GM18951 (cell line): ENCODE data around the gene MED31.

Experiments used
- POLR2A ChIP-seq: IDR thresholded peaks from 4 replicates; pipeline ENCODE4 v1.6.1; 2011; ENCODE audit warnings: mild to moderate bottlenecking; ENCODE audit not compliant: insufficient read length, insufficient read depth; ENCODE audit errors: extremely low read depth
- in situ Hi-C: fragments of 300-500 bp; cut with MboI; formaldehyde crosslinking; loops from one replicate; pipeline ENCODE4 v1.12.0; 2022; ENCODE audit warnings: low sequenced_read_pairs, mixed read lengths, inconsistent platforms; ENCODE audit not compliant: unreplicated experiment

Gene MED31

DNA sequence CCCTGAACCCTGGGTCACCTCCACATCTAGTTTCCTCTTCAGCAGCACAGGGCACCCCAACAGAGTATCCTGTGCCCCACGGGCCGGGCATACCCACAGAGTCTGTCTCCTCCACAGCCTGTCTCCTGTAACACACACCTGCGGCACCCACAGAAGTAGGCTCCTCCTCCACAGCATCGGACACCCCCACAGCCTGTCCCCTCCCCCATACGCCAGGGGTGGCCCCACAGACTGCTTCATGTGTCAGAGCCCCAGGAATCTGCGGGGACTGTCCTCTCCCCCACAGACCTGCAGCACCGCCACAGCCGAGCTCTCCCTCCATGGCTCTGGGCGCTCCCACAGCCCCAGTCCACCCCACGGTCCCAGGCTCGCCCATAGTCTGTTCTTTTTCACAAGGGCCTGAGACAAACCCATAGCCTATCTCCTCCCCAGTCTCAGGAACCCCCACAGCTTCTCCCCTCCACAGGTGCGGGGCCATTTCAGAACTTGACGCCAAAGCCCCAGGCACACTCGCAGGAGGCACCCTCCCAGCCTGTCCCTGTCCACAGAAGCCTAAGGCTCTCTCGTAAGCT, 12.3 kb downstream of the MED31 start:
- no peak for TF ChIP-seq POLR2A

DNA sequence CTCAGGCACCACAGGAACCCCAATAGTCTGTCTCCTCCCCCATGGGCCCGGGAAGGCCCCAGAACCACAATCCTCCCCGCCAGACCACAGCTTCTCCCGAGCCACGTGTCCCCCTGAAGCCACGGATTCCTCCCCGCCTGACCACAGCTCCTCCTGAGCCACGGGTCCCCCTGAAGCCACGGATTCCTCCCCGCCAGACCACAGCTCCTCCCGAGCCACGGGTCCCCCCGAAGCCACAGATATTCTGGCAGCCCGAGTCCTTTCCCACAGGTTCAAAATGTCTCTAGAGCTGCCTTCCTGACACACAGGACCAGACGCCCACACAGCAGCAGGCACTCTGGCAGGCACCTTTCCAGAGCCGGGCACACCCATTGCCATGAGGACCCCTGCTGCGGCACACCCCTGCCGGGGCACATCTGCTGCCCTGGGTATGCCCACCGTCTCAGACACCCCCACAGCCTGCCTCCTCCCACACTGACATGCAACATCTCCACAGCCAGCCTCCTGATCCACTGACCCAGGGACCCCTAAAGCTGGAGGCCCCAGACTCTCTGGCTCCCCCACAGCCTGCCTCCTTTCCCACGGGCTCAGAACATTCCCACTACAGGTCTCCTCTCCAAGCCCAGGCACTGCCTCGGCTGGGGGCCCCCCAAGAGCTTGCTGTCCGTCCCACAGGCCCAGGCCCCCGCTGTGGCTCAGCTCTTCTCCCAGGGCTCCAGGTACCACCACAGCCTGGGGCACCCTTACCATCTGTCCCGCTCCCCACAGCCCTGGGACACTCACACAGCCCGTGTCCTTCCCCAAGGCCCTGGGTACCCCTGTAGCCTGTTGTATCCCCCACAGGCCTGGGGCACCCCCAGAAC, 13.1 kb downstream of the MED31 start:
- in situ Hi-C loops, result no loop called here
- TF ChIP-seq POLR2A, result no peak

More for the DNA sequence above, 12.3 kb downstream of the MED31 start:
- in situ Hi-C loops, result no loop called here

DNA sequence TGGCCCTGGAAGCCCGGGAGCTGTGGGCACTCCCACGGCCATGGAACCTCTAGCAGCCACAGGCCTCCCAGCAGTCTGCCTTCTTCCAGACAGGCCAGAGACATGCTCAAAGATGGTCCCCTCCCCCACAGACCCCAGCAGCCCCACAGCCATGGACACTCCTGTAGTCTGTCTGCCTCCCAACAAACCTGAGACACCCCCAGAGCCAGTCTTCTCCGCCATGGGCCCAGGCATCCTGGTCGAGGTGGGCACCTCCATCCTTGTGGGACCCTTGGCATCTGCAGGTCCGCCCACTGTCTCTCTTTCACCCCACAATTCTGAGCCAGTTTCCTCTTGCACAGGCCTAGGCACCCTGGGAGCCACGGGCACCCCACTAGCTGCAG, 14.0 kb downstream of the MED31 start:
- in situ Hi-C loops, result no loop called here
- no peak for TF ChIP-seq POLR2A

DNA sequence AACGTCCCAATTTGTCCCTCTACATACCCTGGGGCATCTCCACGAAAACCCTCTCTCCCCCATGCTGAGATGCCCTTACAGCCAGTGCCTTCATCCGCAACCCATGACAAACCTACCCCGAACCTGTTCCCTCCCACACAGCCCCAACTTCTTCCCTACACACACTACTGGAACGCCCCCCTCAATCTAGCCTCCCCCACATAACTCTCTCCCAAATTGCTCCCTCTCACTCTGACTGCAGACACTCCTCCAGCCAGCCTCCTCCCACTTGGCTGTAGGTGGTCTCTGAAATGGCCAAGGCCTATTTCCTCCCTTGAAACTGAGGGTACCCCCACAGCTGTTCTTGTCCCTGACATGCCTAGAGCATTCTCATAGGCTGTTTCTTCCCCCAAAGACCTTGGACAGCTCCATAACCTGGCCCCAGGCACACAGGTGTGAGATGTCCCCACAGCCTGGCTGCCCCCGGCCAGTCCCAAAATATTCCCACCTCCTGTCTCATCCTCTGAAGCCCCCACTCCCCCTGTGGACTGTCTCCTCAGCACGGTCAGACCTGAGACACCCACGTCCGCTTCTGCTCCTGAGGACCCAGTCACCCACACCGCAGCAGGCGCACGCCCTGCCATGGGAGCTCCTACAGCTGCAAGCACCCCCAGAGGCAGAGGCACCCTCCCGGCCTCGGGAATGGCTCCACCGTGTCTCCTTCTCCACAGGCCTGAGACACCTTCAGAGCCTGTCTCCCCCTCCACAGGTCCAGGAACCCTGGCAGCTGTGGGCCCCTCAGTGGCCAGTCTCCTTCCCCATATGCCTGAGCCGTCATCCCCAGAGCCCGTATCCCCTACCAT, 14.6 kb downstream of the MED31 start:
- TF ChIP-seq POLR2A, result no peak
- in situ Hi-C loops, result no loop called here

DNA sequence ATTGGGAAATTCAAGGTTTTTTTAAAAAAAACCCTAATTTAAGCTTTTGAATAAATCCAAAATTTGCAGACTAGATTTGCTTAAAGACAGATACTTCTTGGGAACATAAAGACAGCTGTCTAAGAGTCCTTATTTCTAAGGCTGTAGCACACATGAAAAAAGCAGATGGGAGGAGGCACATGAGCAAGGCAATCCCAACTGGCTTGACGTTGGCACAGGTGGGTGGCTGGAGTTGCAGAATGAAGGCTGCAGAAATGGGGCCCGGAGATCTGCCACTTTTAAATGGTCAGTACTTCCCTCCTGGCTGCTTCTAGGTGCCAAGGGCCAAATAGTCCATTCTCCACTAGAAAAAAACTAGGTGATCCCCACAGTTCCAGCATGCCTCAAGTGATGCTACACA, 15.3 kb downstream of the MED31 start:
- TF ChIP-seq POLR2A, result no peak
- in situ Hi-C loops, result no loop called here

DNA sequence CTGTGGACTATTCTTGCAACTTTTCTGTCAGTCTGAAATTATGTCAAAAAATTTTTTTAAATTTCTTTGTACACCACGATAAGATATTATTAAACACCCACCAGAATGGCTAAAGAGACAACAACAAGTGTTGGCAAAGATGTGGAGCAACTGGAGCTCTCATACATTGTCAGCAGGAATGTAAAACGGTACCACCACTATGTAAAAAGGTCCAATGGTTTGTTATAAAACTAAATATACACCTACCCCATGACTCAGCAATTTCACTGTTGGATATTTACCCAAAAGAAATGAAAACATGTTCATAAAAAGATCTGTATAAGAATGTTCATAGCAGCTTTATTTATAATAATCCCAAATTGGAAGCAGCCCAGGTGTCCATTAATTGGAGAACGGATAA, 18.1 kb downstream of the MED31 start:
- in situ Hi-C loops, result no loop called here
- no peak for TF ChIP-seq POLR2A

DNA sequence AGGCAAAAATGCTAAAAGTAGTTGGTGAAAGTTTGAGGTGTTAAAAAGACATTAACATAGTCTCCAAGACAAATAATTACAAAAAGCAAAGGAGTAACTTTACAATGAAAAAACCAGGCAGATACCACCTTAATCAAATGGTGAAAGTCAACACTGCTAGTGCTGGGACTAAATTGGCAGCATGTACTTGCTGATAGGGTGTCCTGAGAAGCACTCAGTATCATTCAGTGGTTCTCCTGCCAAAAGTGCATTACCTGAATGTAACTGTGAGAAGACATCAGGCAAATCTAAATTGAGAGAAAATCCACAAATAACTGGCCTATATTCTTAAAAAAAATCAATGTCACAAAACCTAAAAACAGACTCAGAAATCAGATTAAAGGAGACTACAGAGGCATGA, 18.9 kb downstream of the MED31 start:
- in situ Hi-C loops, result no loop called here
- TF ChIP-seq POLR2A, result no peak

DNA sequence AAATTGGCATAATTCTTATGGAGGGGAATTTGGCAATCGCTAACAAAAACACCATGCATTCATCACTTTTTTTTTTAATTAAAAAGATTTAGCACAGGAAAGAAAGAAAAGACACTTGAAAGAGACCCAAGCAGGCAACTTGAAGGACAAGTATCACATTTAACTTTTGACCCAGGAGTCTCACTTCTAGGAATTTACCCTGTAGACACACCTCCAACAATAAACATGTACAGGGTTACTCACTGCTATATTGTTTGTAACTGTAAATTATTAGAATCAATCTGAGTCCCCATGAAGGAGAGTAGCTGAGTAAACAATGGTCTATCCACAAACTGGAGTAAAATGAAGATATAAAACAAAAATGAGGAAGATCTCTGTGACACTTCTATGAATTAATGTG, 21.0 kb downstream of the MED31 start:
- in situ Hi-C loops, result no loop called here
- TF ChIP-seq POLR2A, result no peak

DNA sequence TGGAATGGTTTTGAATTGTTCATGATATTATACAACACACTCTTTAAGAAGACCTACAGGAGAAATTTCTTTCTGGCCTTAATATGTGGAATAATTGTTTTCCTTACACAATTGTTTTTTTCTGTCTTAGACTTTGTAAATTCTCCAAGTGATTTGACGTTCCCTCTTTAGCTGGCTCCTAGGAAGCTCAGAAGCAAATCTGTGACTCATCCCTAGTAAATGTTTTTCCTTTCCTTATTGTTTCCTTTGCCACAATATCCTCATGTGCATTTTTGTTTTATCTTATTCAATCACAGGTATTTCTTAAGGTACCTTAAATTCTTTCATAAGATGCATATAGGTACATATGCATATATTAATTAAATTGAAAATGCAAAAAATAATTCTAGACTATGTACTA, 24.4 kb downstream of the MED31 start:
- in situ Hi-C loops, result no loop called here
- TF ChIP-seq POLR2A, result no peak

DNA sequence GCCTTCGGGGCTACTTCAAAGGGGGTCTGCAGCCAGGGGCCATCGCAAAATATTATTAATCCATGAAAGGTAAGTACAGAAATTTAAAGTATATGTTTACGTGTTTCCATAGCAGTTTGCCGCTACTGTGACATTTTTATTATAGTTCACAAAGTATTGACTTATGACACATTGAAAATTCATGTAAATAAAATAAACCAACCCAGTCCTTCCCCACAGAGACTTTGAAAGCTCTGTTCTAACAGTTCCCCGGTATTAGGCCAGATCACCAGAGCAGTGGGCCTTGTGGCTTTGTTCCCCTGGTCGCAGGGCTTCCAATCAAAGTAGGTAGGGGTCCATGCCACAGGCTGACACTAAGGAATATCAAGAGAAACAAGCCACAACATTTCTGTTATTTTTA, 24.8 kb downstream of the MED31 start:
- TF ChIP-seq POLR2A, result no peak
- in situ Hi-C loops, result no loop called here

DNA sequence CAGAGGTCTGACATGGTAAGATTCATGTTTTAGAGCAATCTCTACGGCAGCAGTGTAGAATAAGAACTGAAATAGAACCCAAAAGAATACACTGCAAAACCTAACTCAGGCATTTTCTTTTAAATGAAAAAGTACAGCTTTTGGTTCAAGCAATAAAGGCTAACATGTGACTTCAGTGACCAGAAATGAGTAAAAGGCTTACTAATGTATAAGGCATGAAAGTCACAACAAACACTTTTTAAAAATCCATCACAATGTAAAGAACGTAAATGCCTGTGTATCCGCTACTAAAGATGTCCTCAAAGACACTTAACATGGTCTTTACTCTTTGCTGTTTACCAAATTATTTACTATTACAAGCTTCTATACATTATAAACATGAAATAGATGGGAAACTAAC, 27.5 kb downstream of the MED31 start:
- no peak for TF ChIP-seq POLR2A
- in situ Hi-C loops, result no loop called here

DNA sequence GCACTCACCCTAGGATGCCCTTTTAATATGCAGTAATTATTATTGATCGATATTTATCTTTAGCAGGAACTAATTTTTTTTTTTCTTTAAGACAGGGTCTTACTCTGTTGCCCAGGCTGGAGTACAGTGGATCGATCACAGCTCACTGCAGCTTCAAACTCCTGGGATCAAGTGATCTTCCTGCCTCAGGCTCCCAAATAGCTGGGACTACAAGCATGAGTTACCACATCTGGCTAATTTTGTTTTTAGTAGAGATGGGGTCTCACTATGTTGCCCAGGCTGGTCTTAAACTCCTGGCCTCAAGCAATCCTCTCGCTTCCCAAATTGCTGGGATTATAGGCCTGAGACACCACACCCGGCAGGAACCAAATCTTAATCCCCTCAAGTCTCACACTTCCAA, 40.2 kb downstream of the MED31 start:
- no peak for TF ChIP-seq POLR2A
- in situ Hi-C loops, result no loop called here

DNA sequence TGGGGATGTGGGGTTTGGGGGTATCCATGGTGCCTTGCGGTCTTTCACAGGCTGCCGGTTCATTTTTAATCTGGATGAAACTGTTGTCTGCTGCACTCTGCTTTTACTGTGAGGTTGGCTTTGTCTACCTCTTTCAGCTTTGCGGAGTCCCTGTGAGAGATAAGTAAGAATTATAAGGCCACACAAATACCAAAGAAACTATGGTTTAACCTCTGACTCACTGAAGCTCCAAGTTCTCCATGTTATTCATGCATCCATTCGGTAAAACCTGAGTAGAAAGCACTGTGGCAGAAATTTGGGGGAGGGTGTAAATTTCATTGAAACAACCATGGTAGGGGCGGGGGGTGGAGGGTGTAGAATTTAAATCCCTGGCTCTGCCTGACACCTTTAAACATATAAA, 41.4 kb downstream of the MED31 start:
- no peak for TF ChIP-seq POLR2A
- in situ Hi-C loops, result no loop called here
